K562 (cell line): ENCODE data around the gene FILIP1. TPM values are rescaled to one million over a fixed set of nuclear protein-coding genes. Genes with fewer than 3 reads are reported as not detected.

Experiments used
- AFF4 ChIP-seq: sonication (generic); formaldehyde crosslinking; IDR thresholded peaks from 2 replicates; pipeline ENCODE4 v1.8.0; 2023; ENCODE audit warnings: mild to moderate bottlenecking, missing genetic modification reagents
- HDAC3 ChIP-seq: fragments of 450-650 bp; IDR thresholded peaks from 2 replicates; pipeline ENCODE4 v1.6.1; 2018; ENCODE audit warnings: borderline replicate concordance, mild to moderate bottlenecking, moderate library complexity; ENCODE audit not compliant: partially characterized antibody
- MYBL2 ChIP-seq, 2 experiments: fragments of 450-650 bp in 1 of 2; sonication (generic) in 1 of 2; formaldehyde crosslinking in 1 of 2; IDR thresholded peaks; 2 replicates each; pipeline versions ENCODE4 v1.6.1 to v1.8.1; 2017 to 2022; ENCODE audit warnings: borderline replicate concordance in 1 of 2, inconsistent platforms in 1 of 2, low read depth in 1 of 2, mild to moderate bottlenecking in 1 of 2, missing genetic modification reagents in 1 of 2, moderate library complexity in 1 of 2
- NR1H2 ChIP-seq: sonication (generic); formaldehyde crosslinking; IDR thresholded peaks from 2 replicates; pipeline ENCODE4 v1.4.0; 2020; ENCODE audit warnings: mild to moderate bottlenecking, missing genetic modification reagents
- NR4A1 ChIP-seq, 2 experiments: fragments of 250-450 bp in 1 of 2; fragments of 450-650 bp in 1 of 2; sonication (Bioruptor Pico) in 1 of 2; IDR thresholded peaks; 2 replicates each; pipeline versions ENCODE4 v1.4.0 to v1.6.1; 2016 to 2020; ENCODE audit warnings: mild to moderate bottlenecking in 2 of 2, missing compliant biosample characterization in 1 of 2, missing genetic modification characterization in 1 of 2, moderate library complexity in 1 of 2
- OTX1 ChIP-seq: fragments of 450-650 bp; formaldehyde crosslinking; IDR thresholded peaks from 2 replicates; pipeline ENCODE4 v1.4.0; 2022; ENCODE audit warnings: mild to moderate bottlenecking
- TEAD4 ChIP-seq, 2 experiments: sonication (generic) in 1 of 2; formaldehyde crosslinking in 1 of 2; IDR thresholded peaks; 2 replicates each; pipeline versions ENCODE4 v1.6.1 to v1.8.0; 2012 to 2022; ENCODE audit warnings: borderline replicate concordance in 1 of 2, inconsistent platforms in 1 of 2, low read length in 1 of 2, mild to moderate bottlenecking in 1 of 2, missing genetic modification reagents in 1 of 2
- TFAP4 ChIP-seq: sonication (generic); formaldehyde crosslinking; IDR thresholded peaks from 2 replicates; pipeline ENCODE4 v1.8.0; 2022; ENCODE audit warnings: missing genetic modification reagents, mild to moderate bottlenecking, moderate library complexity, borderline replicate concordance
- ZNF57 ChIP-seq: fragments of 450-650 bp; formaldehyde crosslinking; IDR thresholded peaks from 2 replicates; pipeline ENCODE4 v1.4.0; 2020; ENCODE audit warnings: mild to moderate bottlenecking, moderate library complexity
- ZNF766 ChIP-seq: fragments of 200-800 bp; sonication (Bioruptor generic); conservative IDR thresholded peaks from 2 replicates; pipeline ENCODE4 v1.6.1; 2016; ENCODE audit warnings: missing genetic modification characterization, missing compliant biosample characterization
- polyA plus RNA-seq, 8 experiments: library from polyadenylated mRNA; depleted of rRNA in 4 of 8; stranded (reverse) in 5 of 8; unstranded in 3 of 8; fragments of >200 nt; fragmentation: Nextera tagmentation in 2 of 8; fragmentation: Illumina TruSeq in 1 of 8; extraction: Ambion mirVana in 2 of 8; extraction: Trizol in 1 of 8; gene quantifications; 2 replicates each; pipeline versions ENCODE4 v1.2.1 to v1.2.3, GENCODE V29; 2011 to 2014; ENCODE audit warnings: inconsistent platforms in 1 of 8, missing spikeins in 1 of 8
- total RNA-seq, 7 experiments: library from RNA; depleted of rRNA in 6 of 7; stranded (reverse); fragments of >200 nt in 6 of 7; fragmentation: Illumina TruSeq in 2 of 7; extraction: Trizol in 2 of 7; gene quantifications; 2 replicates each; pipeline versions ENCODE4 v1.2.1 to v1.2.3, GENCODE V29; 2011 to 2021; ENCODE audit warnings: low replicate concordance in 1 of 7
- TF ChIP-seq, protein P1 (sequence below): fragments of 250-450 bp; sonication (Bioruptor Pico); IDR thresholded peaks from 2 replicates; pipeline ENCODE4 v1.8.0; 2022; ENCODE audit warnings: inconsistent platforms
- TF ChIP-seq, protein P2 (sequence below): sonication (generic); formaldehyde crosslinking; IDR thresholded peaks from 2 replicates; pipeline ENCODE4 v1.9.0; 2022; ENCODE audit warnings: mild to moderate bottlenecking, missing genetic modification reagents

The FILIP1 gene
- total and polyA plus RNA-seq, 9 of the 15 experiments (the other 6 are each of a cell fraction or from before 2014, with no cell fraction given): 0.03 to 0.25 (median 0.10) TPM; not detected in 1

GRCh38 chr6:75243333-75244062 lies 250.1 kb downstream of the FILIP1 start, which contains the start of gene COX7A2 (continued):
- TF ChIP-seq, protein P1, sequence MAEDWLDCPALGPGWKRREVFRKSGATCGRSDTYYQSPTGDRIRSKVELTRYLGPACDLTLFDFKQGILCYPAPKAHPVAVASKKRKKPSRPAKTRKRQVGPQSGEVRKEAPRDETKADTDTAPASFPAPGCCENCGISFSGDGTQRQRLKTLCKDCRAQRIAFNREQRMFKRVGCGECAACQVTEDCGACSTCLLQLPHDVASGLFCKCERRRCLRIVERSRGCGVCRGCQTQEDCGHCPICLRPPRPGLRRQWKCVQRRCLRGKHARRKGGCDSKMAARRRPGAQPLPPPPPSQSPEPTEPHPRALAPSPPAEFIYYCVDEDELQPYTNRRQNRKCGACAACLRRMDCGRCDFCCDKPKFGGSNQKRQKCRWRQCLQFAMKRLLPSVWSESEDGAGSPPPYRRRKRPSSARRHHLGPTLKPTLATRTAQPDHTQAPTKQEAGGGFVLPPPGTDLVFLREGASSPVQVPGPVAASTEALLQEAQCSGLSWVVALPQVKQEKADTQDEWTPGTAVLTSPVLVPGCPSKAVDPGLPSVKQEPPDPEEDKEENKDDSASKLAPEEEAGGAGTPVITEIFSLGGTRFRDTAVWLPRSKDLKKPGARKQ (CRISPR knock-in tag): peak; percentile 80; the same call in 1 of the 2 replicates
- TF ChIP-seq TFAP4 (CRISPR knock-in tag): peak; percentile 65
- TF ChIP-seq ZNF57 (CRISPR knock-in tag): no peak
- TF ChIP-seq ZNF766 (CRISPR knock-in tag): peak; percentile 25; the same call in 1 of the 2 replicates
- TF ChIP-seq, protein P2, sequence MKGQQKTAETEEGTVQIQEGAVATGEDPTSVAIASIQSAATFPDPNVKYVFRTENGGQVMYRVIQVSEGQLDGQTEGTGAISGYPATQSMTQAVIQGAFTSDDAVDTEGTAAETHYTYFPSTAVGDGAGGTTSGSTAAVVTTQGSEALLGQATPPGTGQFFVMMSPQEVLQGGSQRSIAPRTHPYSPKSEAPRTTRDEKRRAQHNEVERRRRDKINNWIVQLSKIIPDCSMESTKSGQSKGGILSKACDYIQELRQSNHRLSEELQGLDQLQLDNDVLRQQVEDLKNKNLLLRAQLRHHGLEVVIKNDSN: peak; percentile 56; the same call in 1 of the 2 replicates
- TF ChIP-seq OTX1 (CRISPR knock-in tag): 0 out of 2 replicates have a peak, but pooled peaks have one; percentile 34
- TF ChIP-seq AFF4 (CRISPR knock-in tag): peak; percentile 28; the same call in 1 of the 2 replicates
- TF ChIP-seq HDAC3: peak; percentile 27
- TF ChIP-seq NR4A1 (CRISPR knock-in tag; IDR thresholded peaks at IDR 0.05): no peak
- TF ChIP-seq NR4A1 (tag; IDR thresholded peaks at IDR 0.05): 0 out of 2 replicates have a peak, but pooled peaks have one; percentile 51
- peak; percentile 81 for TF ChIP-seq MYBL2 (IDR thresholded peaks at IDR 0.05; ENCODE audit: low read depth)
- no peak for TF ChIP-seq MYBL2 (CRISPR knock-in tag; IDR thresholded peaks at IDR 0.05; ENCODE audit: borderline replicate concordance)
- TF ChIP-seq TEAD4 (IDR thresholded peaks at IDR 0.05; ENCODE audit: low read length): peak; percentile 47
- no peak for TF ChIP-seq TEAD4 (CRISPR knock-in tag; IDR thresholded peaks at IDR 0.05; ENCODE audit: borderline replicate concordance)
- no peak for TF ChIP-seq NR1H2
